Activated T-helper 1 cell treated with anti-CD3 and anti-CD28 coated beads, Interleukin-2, amount 50 U/mL, for 16 hours (primary cell): ENCODE measurements around the gene FOXL3.
"Not testable (repeated sequence)": the region's sequence is repeated elsewhere in the genome, so short reads cannot be mapped to it uniquely, and the experiment has no call there.

ENCODE experiments used
- DNase-seq, 2 donors: peaks; one replicate each; pipeline ENCODE4 v3.0.0-alpha.2; 2020; ENCODE audit warnings: low read depth in 1 of 2, low spot score in 1 of 2

Gene FOXL3

GRCh38 chr7:289756-290553 is at the start of gene FOXL3:
TSS of gene FOXL3 (plus strand) at chr7:290170. CDS start at chr7:290170, 0 bp downstream.
- DNase-seq: no peak

GRCh38 chr7:240887-241421 is 49.0 kb upstream of the FOXL3 start:
- no peak for DNase-seq

- no peak for DNase-seq
Observed at GRCh38 chr7:241513-241912, 48.5 kb upstream of the FOXL3 start.

GRCh38 chr7:242826-243579 is 47.0 kb upstream of the FOXL3 start:
- DNase-seq: not testable (repeated sequence)

- not testable (repeated sequence) for DNase-seq
Observed at GRCh38 chr7:243580-243978, 46.4 kb upstream of the FOXL3 start.

- no peak for DNase-seq
Observed at GRCh38 chr7:244974-245373, 45.0 kb upstream of the FOXL3 start.

GRCh38 chr7:245574-246295 is 44.2 kb upstream of the FOXL3 start:
- no peak for DNase-seq

GRCh38 chr7:246451-246850 is 43.5 kb upstream of the FOXL3 start:
- no peak for DNase-seq

- DNase-seq: no peak
Observed at GRCh38 chr7:247181-247580, 42.8 kb upstream of the FOXL3 start.

GRCh38 chr7:247636-248035 is 42.3 kb upstream of the FOXL3 start:
- DNase-seq: no peak

GRCh38 chr7:248732-249435 is 41.1 kb upstream of the FOXL3 start:
- DNase-seq: no peak

GRCh38 chr7:249989-250388 is 40.0 kb upstream of the FOXL3 start:
- no peak for DNase-seq

- DNase-seq: no peak
Observed at GRCh38 chr7:250523-250922, 39.4 kb upstream of the FOXL3 start.

GRCh38 chr7:251005-251404 is 39.0 kb upstream of the FOXL3 start:
- no peak for DNase-seq

GRCh38 chr7:251446-252175 is 38.4 kb upstream of the FOXL3 start:
- DNase-seq: no peak

- no peak for DNase-seq
Observed at GRCh38 chr7:252216-252965, 37.6 kb upstream of the FOXL3 start.

GRCh38 chr7:252981-253380 is 37.0 kb upstream of the FOXL3 start:
- DNase-seq: no peak

- no peak for DNase-seq
Observed at GRCh38 chr7:253581-254336, 36.2 kb upstream of the FOXL3 start.
